Measurements from ENCODE around the gene A2ML1.

DNA sequence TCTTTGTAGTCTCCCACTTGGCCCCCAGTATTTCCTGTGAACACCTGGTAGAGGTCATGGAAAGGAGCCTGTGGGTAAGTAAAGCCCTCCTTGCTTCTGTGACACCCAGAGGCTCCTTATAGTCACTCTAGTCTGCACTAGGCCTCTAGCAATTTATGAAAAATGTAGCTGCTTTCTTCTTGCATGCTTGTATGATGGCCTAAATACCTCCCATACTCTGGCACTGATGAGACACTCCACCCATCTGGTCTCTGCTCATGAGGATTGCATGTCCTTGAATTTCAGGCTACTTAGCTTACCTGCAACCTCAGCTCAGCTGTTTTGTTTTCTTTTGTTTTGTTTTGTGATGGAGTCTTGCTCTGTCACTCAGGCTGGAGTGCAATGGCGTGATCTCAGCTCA is 4.6 kb upstream of the A2ML1 start:
- TF ChIP-seq, protein P1, sequence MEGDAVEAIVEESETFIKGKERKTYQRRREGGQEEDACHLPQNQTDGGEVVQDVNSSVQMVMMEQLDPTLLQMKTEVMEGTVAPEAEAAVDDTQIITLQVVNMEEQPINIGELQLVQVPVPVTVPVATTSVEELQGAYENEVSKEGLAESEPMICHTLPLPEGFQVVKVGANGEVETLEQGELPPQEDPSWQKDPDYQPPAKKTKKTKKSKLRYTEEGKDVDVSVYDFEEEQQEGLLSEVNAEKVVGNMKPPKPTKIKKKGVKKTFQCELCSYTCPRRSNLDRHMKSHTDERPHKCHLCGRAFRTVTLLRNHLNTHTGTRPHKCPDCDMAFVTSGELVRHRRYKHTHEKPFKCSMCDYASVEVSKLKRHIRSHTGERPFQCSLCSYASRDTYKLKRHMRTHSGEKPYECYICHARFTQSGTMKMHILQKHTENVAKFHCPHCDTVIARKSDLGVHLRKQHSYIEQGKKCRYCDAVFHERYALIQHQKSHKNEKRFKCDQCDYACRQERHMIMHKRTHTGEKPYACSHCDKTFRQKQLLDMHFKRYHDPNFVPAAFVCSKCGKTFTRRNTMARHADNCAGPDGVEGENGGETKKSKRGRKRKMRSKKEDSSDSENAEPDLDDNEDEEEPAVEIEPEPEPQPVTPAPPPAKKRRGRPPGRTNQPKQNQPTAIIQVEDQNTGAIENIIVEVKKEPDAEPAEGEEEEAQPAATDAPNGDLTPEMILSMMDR (conservative IDR thresholded peaks at IDR 0.05; ENCODE audit: low read depth, low read length), result no peak
- TF ChIP-seq EZH2 (IDR thresholded peaks at IDR 0.05; ENCODE audit: borderline replicate concordance, low read depth, low read length, poor library complexity, severe bottlenecking), result no peak
